ENCODE results near the gene LGALS14. TPM values are rescaled to one million over a fixed set of nuclear protein-coding genes. Genes with fewer than 3 reads are reported as not detected.
"Not testable (repeated sequence)": the region's sequence is repeated elsewhere in the genome, so short reads cannot be mapped to it uniquely, and the experiment has no call there.

LGALS14 gene
- polyA plus RNA-seq, 1 experiment: not detected

- Histone ChIP-seq H3K4me3 (ENCODE audit: low read depth, low read length) (no peak overlapping the region), H3K36me3 (ENCODE audit: control insufficient read depth, insufficient read depth, low read length) (no peaks in the 10 kb centered on the region), H3K27me3 (ENCODE audit: control insufficient read depth, insufficient read depth, low read length) (no peaks in the 10 kb centered on the region)
- no peak for DNase-seq (ENCODE audit: low read depth)
- POLR2A ChIA-PET: no interaction called here
- CTCF ChIA-PET: no interaction called here
- no peak for TF ChIP-seq CTCF (IDR thresholded peaks at IDR 0.05; ENCODE audit: insufficient read depth, low read depth, low read length)
Observed at GRCh38 chr19:39684267-39684666, 20.0 kb upstream of the LGALS14 start.

- no peak for DNase-seq (ENCODE audit: low read depth)
- POLR2A ChIA-PET: no interaction called here
- Histone ChIP-seq H3K36me3 (ENCODE audit: control insufficient read depth, insufficient read depth, low read length) (no peaks in the 10 kb centered on the region), H3K27me3 (ENCODE audit: control insufficient read depth, insufficient read depth, low read length) (no peaks in the 10 kb centered on the region), H3K4me3 (ENCODE audit: low read depth, low read length) (no peak overlapping the region)
- TF ChIP-seq CTCF (IDR thresholded peaks at IDR 0.05; ENCODE audit: insufficient read depth, low read depth, low read length): no peak
- CTCF ChIA-PET: no interaction called here
Observed at GRCh38 chr19:39686739-39687138, 17.5 kb upstream of the LGALS14 start.

DNA sequence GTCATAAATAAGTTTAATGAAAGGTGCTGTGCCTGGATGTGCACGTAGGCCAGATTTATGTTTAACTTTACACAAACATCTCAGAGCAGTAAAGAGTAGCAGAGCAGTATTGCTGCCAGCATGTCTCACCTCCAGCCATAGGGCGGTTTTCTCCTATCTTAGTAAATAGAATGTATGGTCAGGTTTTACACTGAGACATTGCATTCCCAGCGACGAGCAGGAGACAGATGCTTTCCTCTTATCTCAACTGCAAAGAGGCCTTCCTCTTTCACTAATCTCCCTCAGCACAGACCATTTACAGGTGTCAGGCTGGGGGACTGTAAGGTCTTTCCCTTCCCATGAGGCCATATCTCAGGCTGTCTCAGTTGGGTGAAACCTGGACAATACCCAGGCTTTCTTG, 15.6 kb upstream of the LGALS14 start:
- DNase-seq (ENCODE audit: low read depth); H3K4me3 ChIP-seq (ENCODE audit: low read depth, low read length); POLR2A ChIA-PET; H3K36me3 ChIP-seq (ENCODE audit: control insufficient read depth, insufficient read depth, low read length); H3K27me3 ChIP-seq (ENCODE audit: control insufficient read depth, insufficient read depth, low read length); CTCF ChIA-PET: not testable (repeated sequence)

DNA sequence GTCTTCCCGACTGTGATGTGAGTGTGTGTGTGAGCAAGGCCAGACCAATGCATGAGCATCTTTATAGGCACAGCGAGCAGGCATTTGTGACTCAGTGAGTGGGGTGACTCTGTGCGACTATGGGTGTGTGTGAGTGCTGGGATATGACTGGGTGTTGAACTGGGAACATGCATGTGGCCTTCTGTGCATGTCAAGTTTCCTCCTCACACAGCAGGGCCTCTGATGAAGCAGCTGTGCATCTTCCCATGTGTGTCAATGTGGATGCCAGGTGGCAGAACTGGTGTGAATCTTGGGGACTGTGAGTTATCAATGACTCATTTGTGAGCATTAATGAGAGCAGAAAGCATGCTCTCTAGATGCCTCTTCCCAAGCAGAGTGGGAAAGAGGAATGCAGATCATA, 12.1 kb upstream of the LGALS14 start:
- Histone ChIP-seq H3K27me3 (ENCODE audit: control insufficient read depth, insufficient read depth, low read length) (no peaks in the 10 kb centered on the region), H3K4me3 (ENCODE audit: low read depth, low read length) (no peak overlapping the region), H3K36me3 (ENCODE audit: control insufficient read depth, insufficient read depth, low read length) (no peaks in the 10 kb centered on the region)
- DNase-seq (ENCODE audit: low read depth): no peak
- CTCF ChIA-PET: no interaction called here
- TF ChIP-seq CTCF (IDR thresholded peaks at IDR 0.05; ENCODE audit: insufficient read depth, low read depth, low read length): no peak
- POLR2A ChIA-PET: no interaction called here

DNA sequence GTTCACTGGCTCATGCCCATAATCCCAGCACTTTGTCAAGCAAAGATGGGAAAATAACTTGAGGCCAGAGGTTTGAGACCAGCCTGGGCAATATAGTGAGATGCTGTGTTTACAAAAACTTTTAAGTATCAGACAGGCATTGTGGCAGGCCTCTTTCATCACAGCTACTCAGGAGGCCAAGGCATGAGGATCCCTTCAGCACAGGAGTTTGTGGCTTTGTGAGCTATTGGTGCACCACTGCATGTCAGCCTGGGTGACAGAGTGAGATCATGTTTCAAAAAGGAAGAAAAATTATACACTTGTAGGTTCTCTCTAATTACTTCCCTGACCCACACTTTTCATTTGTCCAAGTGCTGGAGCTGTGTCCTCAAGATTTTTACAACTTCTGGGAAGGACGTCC, 11.5 kb upstream of the LGALS14 start:
- ChIA-PET CTCF (no interaction called here), POLR2A (no interaction called here)
- H3K4me3 ChIP-seq (ENCODE audit: low read depth, low read length): no peak overlapping the region
- no peak for DNase-seq (ENCODE audit: low read depth)
- H3K36me3 ChIP-seq (ENCODE audit: control insufficient read depth, insufficient read depth, low read length): no peaks in the 10 kb centered on the region
- no peak for TF ChIP-seq CTCF (IDR thresholded peaks at IDR 0.05; ENCODE audit: insufficient read depth, low read depth, low read length)
- H3K27me3 ChIP-seq (ENCODE audit: control insufficient read depth, insufficient read depth, low read length): no peaks in the 10 kb centered on the region

- H3K36me3 ChIP-seq (ENCODE audit: control insufficient read depth, insufficient read depth, low read length): no peaks in the 10 kb centered on the region
- POLR2A ChIA-PET: no interaction called here
- no peak overlapping the region for H3K4me3 ChIP-seq (ENCODE audit: low read depth, low read length)
- no peak for TF ChIP-seq CTCF (IDR thresholded peaks at IDR 0.05; ENCODE audit: insufficient read depth, low read depth, low read length)
- DNase-seq (ENCODE audit: low read depth): no peak
- no peaks in the 10 kb centered on the region for H3K27me3 ChIP-seq (ENCODE audit: control insufficient read depth, insufficient read depth, low read length)
- CTCF ChIA-PET: no interaction called here
Observed at GRCh38 chr19:39695759-39696158, 8.5 kb upstream of the LGALS14 start.
